Measurements from ENCODE around the gene TRPT1. TPM values are rescaled to one million over a fixed set of nuclear protein-coding genes. Genes with fewer than 3 reads are reported as not detected.

TRPT1 gene
- total and polyA plus RNA-seq, 9 of the 15 experiments (the other 6 are each of a cell fraction or from before 2014, with no cell fraction given): 4.6 to 41.7 (median 23.1) TPM

GRCh38 chr11:64269540-64270220 is 43.7 kb upstream of the TRPT1 start (continued):
- TF ChIP-seq PATZ1 (CRISPR knock-in tag; IDR thresholded peaks at IDR 0.05; ENCODE audit: borderline replicate concordance): no peak
- no peak for TF ChIP-seq IFI16 (CRISPR knock-in tag; IDR thresholded peaks at IDR 0.05)
- peak; percentile 98 for TF ChIP-seq CXXC5 (CRISPR knock-in tag; IDR thresholded peaks at IDR 0.05)
- TF ChIP-seq ZNF79 (CRISPR knock-in tag; IDR thresholded peaks at IDR 0.05; ENCODE audit: low read depth): no peak
- TF ChIP-seq KDM2B (CRISPR knock-in tag; IDR thresholded peaks at IDR 0.05): no peak
- TF ChIP-seq ZNF354B (CRISPR knock-in tag; IDR thresholded peaks at IDR 0.05): no peak
- TF ChIP-seq HES1 (IDR thresholded peaks at IDR 0.05; ENCODE audit: low read depth): no peak
- TF ChIP-seq ZBTB26 (CRISPR knock-in tag; IDR thresholded peaks at IDR 0.05): 0 out of 2 replicates have a peak, but pooled peaks have one; percentile 3
- no peak for TF ChIP-seq RFX7 (CRISPR knock-in tag; IDR thresholded peaks at IDR 0.05)
- no peak for TF ChIP-seq ZNF512 (tag; IDR thresholded peaks at IDR 0.05)
- no peak; the same call in 1 of the 2 replicates for TF ChIP-seq USF1 (CRISPR knock-in tag; IDR thresholded peaks at IDR 0.05)
- no peak for TF ChIP-seq ZNF518B (CRISPR knock-in tag; IDR thresholded peaks at IDR 0.05)
- no peak for TF ChIP-seq PTRF (tag; IDR thresholded peaks at IDR 0.05)
- TF ChIP-seq MTA3 (IDR thresholded peaks at IDR 0.05; ENCODE audit: borderline replicate concordance): peak; percentile 82
- TF ChIP-seq HLTF (IDR thresholded peaks at IDR 0.05): no peak
- no peak for TF ChIP-seq TGIF2 (CRISPR knock-in tag; IDR thresholded peaks at IDR 0.05)
